ENCODE results near the gene YIF1B.
"Not testable (repeated sequence)": the region's sequence is repeated elsewhere in the genome, so short reads cannot be mapped to it uniquely, and the experiment has no call there.

The YIF1B gene

GRCh38 chr19:38315657-38316476 lies at the start of gene YIF1B:
TSS of gene YIF1B (minus strand) at chr19:38315947. CDS start at chr19:38315917, 30 bp downstream.
- peak; percentile 98 for DNase-seq

- not testable (repeated sequence) for DNase-seq
Observed at GRCh38 chr19:38362946-38363688, 47.4 kb upstream of the YIF1B start.

GRCh38 chr19:38362076-38362945 lies 46.6 kb upstream of the YIF1B start:
- DNase-seq: peak; percentile 86

GRCh38 chr19:38361633-38362075 lies 45.9 kb upstream of the YIF1B start:
- DNase-seq: peak; percentile 87

- DNase-seq: no peak
Observed at GRCh38 chr19:38360839-38361631, 45.3 kb upstream of the YIF1B start.

- DNase-seq: no peak
Observed at GRCh38 chr19:38360351-38360750, 44.6 kb upstream of the YIF1B start.

GRCh38 chr19:38359242-38360021 lies 43.7 kb upstream of the YIF1B start:
- no peak for DNase-seq

- no peak for DNase-seq
Observed at GRCh38 chr19:38358071-38358470, 42.3 kb upstream of the YIF1B start.

- DNase-seq: no peak
Observed at GRCh38 chr19:38355728-38356725, 40.3 kb upstream of the YIF1B start.

- DNase-seq: no peak
Observed at GRCh38 chr19:38352611-38353010, 36.9 kb upstream of the YIF1B start.

GRCh38 chr19:38351865-38352395 lies 36.2 kb upstream of the YIF1B start:
- no peak for DNase-seq

GRCh38 chr19:38350883-38351282 lies 35.1 kb upstream of the YIF1B start:
- no peak for DNase-seq

- no peak for DNase-seq
Observed at GRCh38 chr19:38346837-38347236, 31.1 kb upstream of the YIF1B start.

GRCh38 chr19:38340927-38341326 lies 25.2 kb upstream of the YIF1B start:
- no peak for DNase-seq

GRCh38 chr19:38339011-38339410 lies 23.3 kb upstream of the YIF1B start:
- not testable (repeated sequence) for DNase-seq

- DNase-seq: no peak
Observed at GRCh38 chr19:38337360-38337653, 21.6 kb upstream of the YIF1B start.

- DNase-seq: peak; percentile 99
Observed at GRCh38 chr19:38336638-38337359, 21.1 kb upstream of the YIF1B start.

GRCh38 chr19:38335949-38336637 lies 20.3 kb upstream of the YIF1B start:
- peak; percentile 98 for DNase-seq

GRCh38 chr19:38333245-38333644 lies 17.5 kb upstream of the YIF1B start:
- no peak for DNase-seq

Data from NCI-H748 treated with DMSO at 0.1 percent for 48 hours (cell line).